CD4-positive, alpha-beta memory T cell (primary cell): ENCODE data around the gene TMEM248. TPM values are rescaled to one million over a fixed set of nuclear protein-coding genes. Genes with fewer than 3 reads are reported as not detected.

Experiments used
- CTCF ChIA-PET: fragments of 350-600 bp; sonication (Branson Sonifier 250); formaldehyde crosslinking; loops from one replicate; lab custom pipeline; 2021; ENCODE audit warnings: inconsistent platforms; ENCODE audit not compliant: partially characterized antibody; lab: Charles Lee
- POLR2A ChIA-PET: fragments of 350-600 bp; sonication (Branson Sonifier 250); formaldehyde crosslinking; loops from one replicate; lab custom pipeline; 2021; ENCODE audit not compliant: partially characterized antibody; lab: Charles Lee
- DNase-seq, 5 donors: peaks; one replicate each; pipeline versions ENCODE4 v3.0.0 to v3.0.0-alpha.2; 2020 to 2022; ENCODE audit warnings: mixed read lengths in 1 of 5
- H3K27ac ChIP-seq: one replicate; pipeline ENCODE4 v1.7.0; 2013; ENCODE audit warnings: low read depth, low read length
- H3K27me3 ChIP-seq: 2 replicates; pipeline ENCODE4 v1.7.0; 2013; ENCODE audit warnings: mild to moderate bottlenecking, low read length, moderate library complexity; ENCODE audit not compliant: insufficient read depth
- H3K36me3 ChIP-seq: 2 replicates; pipeline ENCODE4 v1.7.0; 2013; ENCODE audit warnings: mild to moderate bottlenecking, low read length, moderate library complexity; ENCODE audit not compliant: insufficient read depth
- H3K4me1 ChIP-seq: 2 replicates; pipeline ENCODE4 v1.7.0; 2013; ENCODE audit warnings: mild to moderate bottlenecking, low read length, moderate library complexity; ENCODE audit not compliant: insufficient read depth
- H3K4me3 ChIP-seq, 2 donors: one replicate each; pipeline ENCODE4 v1.7.0; 2013; ENCODE audit warnings: low read length in 2 of 2, mild to moderate bottlenecking in 1 of 2
- H3K9me3 ChIP-seq, 2 donors: one replicate each; pipeline ENCODE4 v1.7.0; 2013; ENCODE audit warnings: low read length in 2 of 2, control low read depth in 1 of 2; ENCODE audit not compliant: control insufficient read depth in 1 of 2
- H3K27ac Mint-ChIP-seq, 7 donors: one replicate each; pipeline ENCODE4 v1.8.0; 2020 to 2021; ENCODE audit warnings: mixed read lengths in 7 of 7, mild to moderate bottlenecking in 6 of 7, inconsistent platforms in 3 of 7, moderate library complexity in 3 of 7
- H3K27me3 Mint-ChIP-seq, 2 donors: one replicate each; pipeline ENCODE4 v1.8.0; 2020 to 2021; ENCODE audit warnings: mixed read lengths in 2 of 2
- H3K36me3 Mint-ChIP-seq, 2 donors: one replicate each; pipeline ENCODE4 v1.8.0; 2020 to 2021; ENCODE audit warnings: mixed read lengths in 2 of 2, inconsistent platforms in 1 of 2, mild to moderate bottlenecking in 1 of 2
- H3K4me1 Mint-ChIP-seq, 4 donors: one replicate each; pipeline ENCODE4 v1.8.0; 2020 to 2021; ENCODE audit warnings: mixed read lengths in 4 of 4, mild to moderate bottlenecking in 1 of 4
- H3K4me3 Mint-ChIP-seq, 8 donors: one replicate each; pipeline ENCODE4 v1.8.0; 2020 to 2021; ENCODE audit warnings: mixed read lengths in 8 of 8, mild to moderate bottlenecking in 7 of 8, moderate library complexity in 6 of 8, inconsistent platforms in 3 of 8
- H3K9me3 Mint-ChIP-seq, 8 donors: one replicate each; pipeline ENCODE4 v1.8.0; 2020 to 2021; ENCODE audit warnings: mixed read lengths in 8 of 8, mild to moderate bottlenecking in 5 of 8, inconsistent platforms in 3 of 8, moderate library complexity in 1 of 8
- intact Hi-C: fragments of 100-400 bp; cut with micrococcal nuclease; formaldehyde crosslinking; loops from one replicate; pipeline ENCODE4 v1.15.1; 2023
- polyA plus RNA-seq, 2 donors: library from polyadenylated mRNA; unstranded; fragments of 300-500 nt; fragmentation: Illumina TruSeq; gene quantifications; one replicate each; pipeline ENCODE4 v1.2.3, GENCODE V29; 2021
- total RNA-seq, 2 experiments: library from RNA; stranded (reverse); gene quantifications; one replicate each; pipeline ENCODE4 v1.2.3, GENCODE V29; 2021

Gene TMEM248
- total and polyA plus RNA-seq, 4 experiments from 2014 or later, result 95.9 to 134 (median 112) TPM

DNA sequence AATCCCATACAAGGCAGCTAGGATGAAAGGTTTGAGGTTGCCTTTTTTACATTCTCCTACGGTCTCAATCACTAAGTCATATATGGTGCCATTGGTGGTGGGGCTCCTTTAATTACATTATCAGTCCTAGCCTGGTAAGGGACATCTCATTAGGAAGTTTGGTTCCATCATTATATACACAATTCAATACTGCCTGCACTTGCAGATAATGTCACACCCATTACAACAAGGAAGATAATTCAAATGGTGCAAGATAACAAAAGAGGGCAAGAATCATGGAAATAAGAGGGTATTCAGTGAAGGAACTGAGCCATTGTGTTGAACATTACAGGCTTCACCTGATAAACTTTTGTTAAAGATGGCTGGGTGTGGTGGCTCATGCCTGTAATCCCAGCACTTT, 1.7 kb upstream of the TMEM248 start:
- Histone ChIP-seq H3K36me3 (no peaks in the 10 kb centered on the region), H3K9me3 (no peaks in the 10 kb centered on the region), H3K4me1 (peaks cover 28% of the 10 kb centered on the region), H3K27ac (no peak overlapping the region), H3K27me3 (no peaks in the 10 kb centered on the region), H3K4me3 (no peak overlapping the region)
- H3K27me3 Mint-ChIP-seq, result peaks cover 0 to 2% of the 10 kb centered on the region in 2 donors
- H3K9me3 Mint-ChIP-seq, result peaks cover 0 to 7% (median 0%) of the 10 kb centered on the region in 8 donors
- H3K36me3 Mint-ChIP-seq, result peaks cover 0 to 18% of the 10 kb centered on the region in 2 donors
- ChIA-PET POLR2A (interaction anchor here (6.2 kb wide), 1 partner anchor 75 kb away, joined by 44 read pairs; no protein-coding TSS in a partner anchor), CTCF (no interaction called here)
- intact Hi-C loops, result no loop called here
- peak overlapping the region in 5 of 7 donors; percentile 1 to 32 (median 19) for H3K27ac Mint-ChIP-seq
- no peak for DNase-seq
- H3K4me3 Mint-ChIP-seq, result peak overlapping the region in 5 of 8 donors; percentile 3 to 44 (median 28)
- peaks cover 19 to 40% (median 28%) of the 10 kb centered on the region in 4 donors for H3K4me1 Mint-ChIP-seq

DNA sequence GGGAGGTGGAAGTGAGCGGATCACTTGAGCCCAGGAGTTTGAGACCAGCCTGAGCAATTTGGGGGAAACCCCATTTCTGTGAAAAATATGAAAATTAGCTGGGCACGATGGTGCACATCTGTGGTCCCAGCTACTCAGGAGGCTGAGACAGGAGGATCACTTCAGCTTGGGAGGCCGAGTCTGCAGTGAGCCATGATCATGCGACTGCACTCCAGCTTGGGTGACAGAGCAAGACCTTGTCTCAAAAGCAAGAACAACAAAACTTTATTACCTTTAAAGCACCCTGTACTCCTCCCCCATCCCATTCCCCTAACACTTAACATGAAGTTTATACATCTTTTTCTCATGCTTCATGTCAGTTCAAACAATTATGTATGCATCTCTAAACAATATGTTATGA, 1.3 kb upstream of the TMEM248 start:
- Mint-ChIP-seq H3K27me3 (peaks cover 0 to 2% of the 10 kb centered on the region in 2 donors), H3K9me3 (peaks cover 0 to 5% (median 0%) of the 10 kb centered on the region in 8 donors), H3K36me3 (peaks cover 0 to 18% of the 10 kb centered on the region in 2 donors), H3K27ac (peak overlapping the region in 1 of 7 donors; percentile 94), H3K4me3 (peak overlapping the region in 3 of 8 donors; percentile 3 to 48 (median 28)), H3K4me1 (peaks cover 19 to 40% (median 28%) of the 10 kb centered on the region in 4 donors)
- Histone ChIP-seq H3K27me3 (no peaks in the 10 kb centered on the region), H3K27ac (no peak overlapping the region), H3K4me1 (peaks cover 28% of the 10 kb centered on the region), H3K36me3 (no peaks in the 10 kb centered on the region), H3K9me3 (no peaks in the 10 kb centered on the region), H3K4me3 (no peak overlapping the region)
- CTCF ChIA-PET, result no interaction called here
- intact Hi-C loops, result loop anchor here (2.0 to 5.0 kb wide), 3 partner anchors 179 to 427 kb away; partner anchors contain the start of gene RABGEF1
- POLR2A ChIA-PET, result interaction anchor here (2.9 to 6.2 kb wide), 3 partner anchors 15 to 426 kb away, joined by 10 to 44 read pairs (median 15); no protein-coding TSS in a partner anchor
- no peak for DNase-seq

DNA sequence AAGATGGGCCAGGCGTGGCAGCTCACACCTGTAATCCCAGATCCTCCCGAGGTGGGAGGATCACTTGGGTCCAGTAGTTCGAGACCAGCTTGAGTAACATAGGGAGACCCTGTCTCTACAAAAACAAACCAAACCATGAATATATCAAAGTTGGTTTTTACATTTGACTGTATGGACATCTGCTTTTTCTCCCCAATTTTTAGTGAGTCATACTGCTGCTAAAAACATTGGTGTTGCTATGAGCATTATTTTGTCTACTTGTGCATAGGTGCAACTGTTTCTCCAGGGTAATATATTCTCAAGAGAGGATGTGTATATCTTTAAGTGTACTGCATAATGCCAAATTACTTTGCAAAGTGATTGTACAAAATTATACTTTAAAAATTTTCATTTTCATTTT, 769 bp upstream of the TMEM248 start:
- peak overlapping the region in 3 of 8 donors; percentile 38 to 48 (median 48) for H3K4me3 Mint-ChIP-seq
- Histone ChIP-seq H3K27ac (no peak overlapping the region), H3K4me1 (peaks cover 32% of the 10 kb centered on the region), H3K36me3 (no peaks in the 10 kb centered on the region), H3K9me3 (no peaks in the 10 kb centered on the region), H3K27me3 (no peaks in the 10 kb centered on the region), H3K4me3 (no peak overlapping the region)
- peak overlapping the region in 2 of 7 donors; percentile 51 to 94 for H3K27ac Mint-ChIP-seq
- no peak for DNase-seq
- H3K4me1 Mint-ChIP-seq, result peaks cover 19 to 42% (median 31%) of the 10 kb centered on the region in 4 donors
- intact Hi-C loops, result loop anchor here (2.0 to 5.0 kb wide), 3 partner anchors 179 to 427 kb away; partner anchors contain the start of gene RABGEF1
- CTCF ChIA-PET, result no interaction called here
- peaks cover 0 to 2% of the 10 kb centered on the region in 2 donors for H3K27me3 Mint-ChIP-seq
- peaks cover 0 to 5% (median 0%) of the 10 kb centered on the region in 8 donors for H3K9me3 Mint-ChIP-seq
- H3K36me3 Mint-ChIP-seq, result peaks cover 2 to 20% of the 10 kb centered on the region in 2 donors
- POLR2A ChIA-PET, result interaction anchor here (0.6 to 6.2 kb wide), 8 partner anchors 15 to 427 kb away, joined by 3 to 44 read pairs (median 9); partner anchors contain the start of genes RABGEF1, SBDS and TYW1

DNA sequence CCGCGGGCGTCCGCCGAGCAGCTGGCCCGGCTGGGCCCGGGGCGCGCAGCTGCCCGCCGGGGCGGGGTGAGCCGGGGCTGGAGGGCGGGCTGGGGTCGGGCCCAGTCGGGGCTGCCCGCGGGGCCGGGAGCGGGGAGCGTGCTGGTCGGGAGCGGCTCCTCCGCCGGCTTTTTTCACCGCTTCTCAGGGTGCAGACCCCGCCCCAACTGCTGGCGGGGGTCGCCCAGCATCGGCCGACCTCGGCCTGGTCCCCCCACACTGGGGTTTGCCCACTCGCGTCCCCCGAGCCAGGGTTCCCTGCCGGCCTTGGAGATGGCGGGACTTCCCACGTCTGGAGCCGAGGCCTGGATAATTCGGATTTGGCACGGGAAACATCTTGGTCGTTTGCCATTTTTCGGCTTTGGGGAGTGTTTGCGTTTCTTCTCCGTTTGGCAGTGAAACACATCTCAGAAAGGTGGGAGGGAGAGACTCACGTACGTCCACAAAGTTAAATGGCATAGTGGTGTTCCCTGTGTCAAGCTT, 432 bp downstream of the TMEM248 start:
- CTCF ChIA-PET, result interaction anchor here (1.0 to 1.1 kb wide), 4 partner anchors 12 to 77 kb away, joined by 3 to 7 read pairs (median 3); partner anchors contain the start of gene SBDS
- no peaks in the 10 kb centered on the region for H3K27me3 ChIP-seq
- H3K27ac ChIP-seq, result peak overlapping the region; percentile 78
- peak overlapping the region; percentile 97 to 99 (median 98) for H3K27ac Mint-ChIP-seq
- peak overlapping the region; percentile 61 to 64 for H3K4me3 ChIP-seq
- POLR2A ChIA-PET, result interaction anchor here (0.7 to 6.2 kb wide), 15 partner anchors 9 to 428 kb away, joined by 3 to 44 read pairs (median 5); partner anchors contain the start of genes RABGEF1, SBDS and TYW1
- peak overlapping the region; percentile 94 to 99 (median 97) for H3K4me3 Mint-ChIP-seq
- H3K9me3 Mint-ChIP-seq, result peaks cover 0 to 5% (median 0%) of the 10 kb centered on the region in 8 donors
- peaks cover 7 to 25% of the 10 kb centered on the region in 2 donors for H3K36me3 Mint-ChIP-seq
- H3K4me1 Mint-ChIP-seq, result peaks cover 25 to 53% (median 39%) of the 10 kb centered on the region in 4 donors
- intact Hi-C loops, result loop anchor here (1.0 to 5.0 kb wide), 5 partner anchors 75 to 429 kb away; partner anchors contain the start of genes RABGEF1 and TYW1
- no peaks in the 10 kb centered on the region for H3K9me3 ChIP-seq
- peaks cover 43% of the 10 kb centered on the region for H3K4me1 ChIP-seq
- no peaks in the 10 kb centered on the region for H3K36me3 ChIP-seq
- peak in 2 of 5 donors; percentile 33 to 48 for DNase-seq
- peaks cover 0 to 2% of the 10 kb centered on the region in 2 donors for H3K27me3 Mint-ChIP-seq

DNA sequence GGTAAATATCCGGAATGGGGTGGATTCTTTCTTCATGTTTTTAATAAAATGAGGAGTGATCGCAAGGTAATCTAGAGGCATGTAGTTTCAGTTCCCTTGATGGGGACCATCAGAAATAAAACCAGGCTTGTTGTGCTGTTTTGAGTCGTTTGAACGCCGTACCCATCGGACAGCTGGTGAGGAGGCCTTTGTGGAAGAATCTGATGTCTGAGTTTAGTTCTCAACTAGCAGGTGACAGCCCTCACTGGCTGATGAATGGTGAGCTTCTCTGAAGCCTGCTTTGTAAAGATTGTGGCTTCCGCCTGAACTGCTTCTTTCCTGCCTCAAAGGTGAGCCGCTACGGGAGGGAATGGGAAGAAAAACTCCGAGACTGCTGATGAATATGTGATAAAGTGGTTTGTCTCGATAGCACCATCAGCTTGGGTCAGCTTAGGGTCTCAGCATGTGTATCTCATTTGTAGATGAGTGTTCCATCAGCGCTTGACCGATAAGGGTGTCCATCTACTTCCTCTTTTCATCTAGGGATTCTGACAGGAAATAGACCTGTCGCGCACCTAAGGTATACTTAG, 977 bp downstream of the TMEM248 start:
- POLR2A ChIA-PET, result interaction anchor here (0.7 to 6.2 kb wide), 13 partner anchors 9 to 428 kb away, joined by 3 to 44 read pairs (median 5); partner anchors contain the start of genes SBDS and TYW1
- peaks cover 0 to 2% of the 10 kb centered on the region in 2 donors for H3K27me3 Mint-ChIP-seq

DNA sequence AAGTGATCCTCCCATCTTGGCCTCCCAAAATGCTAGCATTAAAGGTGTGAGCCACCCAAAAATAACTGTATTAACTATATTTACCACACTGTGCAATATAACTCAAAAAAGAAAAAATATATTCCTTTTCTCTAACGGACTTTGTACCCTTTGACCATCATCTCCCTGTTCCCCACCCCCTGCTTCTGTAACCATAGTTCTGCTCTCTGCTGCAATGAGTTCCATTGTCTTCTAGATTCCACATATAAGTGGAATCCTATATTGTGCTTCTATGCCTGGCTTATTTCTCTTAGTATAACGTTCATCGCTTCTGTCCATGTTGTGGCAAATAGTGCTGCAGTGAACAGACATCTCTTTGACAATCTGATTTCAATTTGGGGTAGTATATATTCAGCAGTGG, 4.2 kb downstream of the TMEM248 start:
- Histone ChIP-seq H3K9me3 (no peaks in the 10 kb centered on the region), H3K27me3 (no peaks in the 10 kb centered on the region), H3K36me3 (peaks cover 4% of the 10 kb centered on the region), H3K4me1 (peaks cover 76% of the 10 kb centered on the region), H3K27ac (no peak overlapping the region), H3K4me3 (no peak overlapping the region)
- peak overlapping the region in 3 of 8 donors; percentile 2 to 60 (median 26) for H3K4me3 Mint-ChIP-seq
- no peak for DNase-seq
- ChIA-PET POLR2A (no interaction called here), CTCF (interaction anchor here (1.8 kb wide), 1 partner anchor 81 kb away, joined by 3 read pairs; no protein-coding TSS in a partner anchor)
- peaks cover 21 to 47% of the 10 kb centered on the region in 2 donors for H3K36me3 Mint-ChIP-seq
- intact Hi-C loops, result no loop called here
- H3K4me1 Mint-ChIP-seq, result peaks cover 44 to 88% (median 64%) of the 10 kb centered on the region in 4 donors
- peaks cover 0 to 2% of the 10 kb centered on the region in 2 donors for H3K27me3 Mint-ChIP-seq
- peaks cover 0 to 5% (median 0%) of the 10 kb centered on the region in 8 donors for H3K9me3 Mint-ChIP-seq
- H3K27ac Mint-ChIP-seq, result peak overlapping the region in 1 of 7 donors; percentile 5

More for the DNA sequence above, 977 bp downstream of the TMEM248 start:
- Histone ChIP-seq H3K27ac (peak overlapping the region; percentile 78), H3K4me3 (peak overlapping the region; percentile 61 to 64), H3K36me3 (no peaks in the 10 kb centered on the region), H3K27me3 (no peaks in the 10 kb centered on the region), H3K9me3 (no peaks in the 10 kb centered on the region), H3K4me1 (peaks cover 49% of the 10 kb centered on the region)
- Mint-ChIP-seq H3K4me3 (peak overlapping the region; percentile 94 to 99 (median 97)), H3K4me1 (peaks cover 28 to 58% (median 44%) of the 10 kb centered on the region in 4 donors), H3K36me3 (peaks cover 9 to 28% of the 10 kb centered on the region in 2 donors), H3K9me3 (peaks cover 0 to 5% (median 0%) of the 10 kb centered on the region in 8 donors), H3K27ac (peak overlapping the region; percentile 97 to 99 (median 98))
- CTCF ChIA-PET, result interaction anchor here (1.0 to 1.1 kb wide), 4 partner anchors 12 to 77 kb away, joined by 3 to 7 read pairs (median 3); partner anchors contain the start of gene SBDS
- DNase-seq, result peak in 4 of 5 donors; percentile 41 to 62 (median 47)
- intact Hi-C loops, result loop anchor here (1.0 to 5.0 kb wide), 5 partner anchors 74 to 429 kb away; partner anchors contain the start of genes RABGEF1 and TYW1
